Smooth muscle cell (in vitro differentiated cells): ENCODE measurements around the gene PTPRK. TPM values are rescaled to one million over a fixed set of nuclear protein-coding genes. Genes with fewer than 3 reads are reported as not detected.

Experiments
- DNase-seq: peaks from one replicate; lab custom pipeline; 2025; ENCODE audit not compliant: unreplicated experiment; lab: John Stamatoyannopoulos, UW
- H2AFZ ChIP-seq: fragments of 200-600 bp; sonication (generic); 2 replicates; pipeline ENCODE4 v1.6.0; 2016; ENCODE audit warnings: antibody characterized with exemption, low read depth, mild to moderate bottlenecking
- H3F3A ChIP-seq: fragments of 200-600 bp; sonication (generic); 2 replicates; pipeline ENCODE4 v1.6.0; 2017; ENCODE audit warnings: antibody characterized with exemption, low read depth
- H3K27ac ChIP-seq: fragments of 200-600 bp; sonication (generic); 2 replicates; pipeline ENCODE4 v1.5.1; 2016; ENCODE audit warnings: low read depth, mild to moderate bottlenecking
- H3K27me3 ChIP-seq: fragments of 200-600 bp; sonication (generic); 2 replicates; pipeline ENCODE4 v1.6.1; 2016; ENCODE audit warnings: low read depth, mild to moderate bottlenecking
- H3K36me3 ChIP-seq: fragments of 200-600 bp; sonication (generic); 2 replicates; pipeline ENCODE4 v1.5.1; 2016; ENCODE audit warnings: low read depth
- H3K4me1 ChIP-seq: fragments of 200-600 bp; sonication (generic); 2 replicates; pipeline ENCODE4 v1.5.1; 2016; ENCODE audit warnings: low read depth
- H3K4me2 ChIP-seq: fragments of 200-600 bp; sonication (generic); 2 replicates; pipeline ENCODE4 v1.6.0; 2016; ENCODE audit warnings: mild to moderate bottlenecking
- H3K4me3 ChIP-seq: fragments of 200-600 bp; sonication (generic); 2 replicates; pipeline ENCODE4 v1.5.1; 2016; ENCODE audit warnings: mild to moderate bottlenecking
- H3K79me2 ChIP-seq: fragments of 200-600 bp; sonication (generic); 2 replicates; pipeline ENCODE4 v1.6.0; 2016; ENCODE audit warnings: low read depth, mild to moderate bottlenecking
- H3K9ac ChIP-seq: fragments of 200-600 bp; sonication (generic); 2 replicates; pipeline ENCODE4 v1.6.0; 2016; ENCODE audit warnings: low read depth
- H3K9me3 ChIP-seq: fragments of 200-600 bp; sonication (generic); replicated peaks from 2 replicates; pipeline ENCODE4 v1.5.1; 2016; ENCODE audit warnings: low read depth
- H4K20me1 ChIP-seq: fragments of 200-600 bp; sonication (generic); 2 replicates; pipeline ENCODE4 v1.6.0; 2016; ENCODE audit warnings: low read depth
- WGBS: methylation state at CpG from one replicate; pipeline ENCODE4 v1.1.7; 2016; ENCODE audit warnings: low lambda C conversion rate; 5-methylcytosine and 5-hydroxymethylcytosine counted together
- polyA plus RNA-seq: library from polyadenylated mRNA; unstranded; fragments of >200 nt; fragmentation: Nextera tagmentation; extraction: Ambion mirVana; gene quantifications from 2 replicates; pipeline ENCODE4 v1.2.1, GENCODE V29; 2016
- total RNA-seq: library from RNA; depleted of rRNA; stranded (reverse); fragments of >200 nt; gene quantifications from 2 replicates; pipeline ENCODE4 v1.2.3, GENCODE V29; 2014
- TF ChIP-seq, protein P1 (sequence below): fragments of 200-600 bp; sonication (generic); IDR thresholded peaks from 2 replicates; pipeline ENCODE4 v1.5.1; 2017; ENCODE audit warnings: borderline replicate concordance, mild to moderate bottlenecking, antibody characterized with exemption; ENCODE audit not compliant: insufficient read depth, poor library complexity, severe bottlenecking

Gene PTPRK
- total and polyA plus RNA-seq, 2 experiments from 2014 or later, result 21.7 to 50.4 TPM

GRCh38 chr6:128259730-128260685 lies 260.4 kb downstream of the PTPRK start:
- TF ChIP-seq, protein P1, sequence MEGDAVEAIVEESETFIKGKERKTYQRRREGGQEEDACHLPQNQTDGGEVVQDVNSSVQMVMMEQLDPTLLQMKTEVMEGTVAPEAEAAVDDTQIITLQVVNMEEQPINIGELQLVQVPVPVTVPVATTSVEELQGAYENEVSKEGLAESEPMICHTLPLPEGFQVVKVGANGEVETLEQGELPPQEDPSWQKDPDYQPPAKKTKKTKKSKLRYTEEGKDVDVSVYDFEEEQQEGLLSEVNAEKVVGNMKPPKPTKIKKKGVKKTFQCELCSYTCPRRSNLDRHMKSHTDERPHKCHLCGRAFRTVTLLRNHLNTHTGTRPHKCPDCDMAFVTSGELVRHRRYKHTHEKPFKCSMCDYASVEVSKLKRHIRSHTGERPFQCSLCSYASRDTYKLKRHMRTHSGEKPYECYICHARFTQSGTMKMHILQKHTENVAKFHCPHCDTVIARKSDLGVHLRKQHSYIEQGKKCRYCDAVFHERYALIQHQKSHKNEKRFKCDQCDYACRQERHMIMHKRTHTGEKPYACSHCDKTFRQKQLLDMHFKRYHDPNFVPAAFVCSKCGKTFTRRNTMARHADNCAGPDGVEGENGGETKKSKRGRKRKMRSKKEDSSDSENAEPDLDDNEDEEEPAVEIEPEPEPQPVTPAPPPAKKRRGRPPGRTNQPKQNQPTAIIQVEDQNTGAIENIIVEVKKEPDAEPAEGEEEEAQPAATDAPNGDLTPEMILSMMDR, result no peak
- no peaks in the 10 kb centered on the region for H3K27me3 ChIP-seq
- peaks cover 6% of the 10 kb centered on the region for H4K20me1 ChIP-seq
- H2AFZ ChIP-seq, result no peak overlapping the region
- no peak for DNase-seq
- no peak overlapping the region for H3K4me2 ChIP-seq
- H3K36me3 ChIP-seq, result no peaks in the 10 kb centered on the region
- 95% methylated on average over 6 of the region's 6 CpGs for WGBS
- no peaks in the 10 kb centered on the region for H3K79me2 ChIP-seq
- H3K27ac ChIP-seq, result no peak overlapping the region
- no peaks in the 10 kb centered on the region for H3K4me1 ChIP-seq
- H3K9me3 ChIP-seq, result no peaks in the 10 kb centered on the region
- H3K9ac ChIP-seq, result no peak overlapping the region
- H3F3A ChIP-seq, result no peaks in the 10 kb centered on the region
- no peak overlapping the region for H3K4me3 ChIP-seq

DNA sequence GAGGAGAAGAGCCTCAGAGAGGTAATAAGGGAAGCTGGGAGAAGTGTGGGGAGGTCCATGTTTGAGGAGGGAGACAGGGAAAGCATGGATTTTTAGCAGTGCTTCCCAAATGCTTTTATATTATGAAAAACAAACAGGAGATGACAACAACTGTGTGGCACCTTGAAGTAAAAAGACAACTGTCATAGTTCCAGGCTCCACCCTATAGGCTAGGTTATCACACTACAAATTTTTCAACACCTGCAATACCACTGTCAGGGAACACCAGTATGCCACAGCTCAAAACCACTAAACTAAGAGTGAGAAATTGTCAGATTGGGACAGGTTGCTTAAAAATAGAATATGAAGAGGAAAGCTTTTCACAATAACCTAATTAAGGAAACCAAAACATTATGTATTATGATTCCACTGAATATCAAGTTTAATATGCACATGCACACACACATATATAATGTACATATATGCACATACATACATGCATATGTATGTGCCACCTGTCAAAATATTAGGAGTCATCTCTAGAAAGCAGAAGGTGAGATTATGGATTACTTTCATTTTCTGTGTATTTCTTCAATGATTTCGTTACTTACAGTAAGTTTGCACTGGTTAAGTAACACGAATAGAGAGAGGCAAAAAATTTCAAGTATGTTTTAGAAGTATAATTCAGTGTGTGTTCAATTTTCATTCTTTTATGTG lies 261.2 kb downstream of the PTPRK start:
- Histone ChIP-seq H3K27ac (no peak overlapping the region), H4K20me1 (peaks cover 6% of the 10 kb centered on the region), H3K79me2 (no peaks in the 10 kb centered on the region), H3K27me3 (no peaks in the 10 kb centered on the region), H2AFZ (no peak overlapping the region), H3K4me1 (no peaks in the 10 kb centered on the region), H3K4me2 (no peak overlapping the region), H3K9ac (no peak overlapping the region), H3K36me3 (no peaks in the 10 kb centered on the region), H3K9me3 (no peaks in the 10 kb centered on the region), H3F3A (no peaks in the 10 kb centered on the region), H3K4me3 (no peak overlapping the region)
- DNase-seq, result no peak
- 92% methylated on average over 2 of the region's 2 CpGs for WGBS
- TF ChIP-seq, protein P1, result no peak

- Histone ChIP-seq H3K4me3 (no peak overlapping the region), H3K4me2 (no peak overlapping the region), H3K4me1 (no peaks in the 10 kb centered on the region), H3K9me3 (no peaks in the 10 kb centered on the region), H3K79me2 (peaks cover 3% of the 10 kb centered on the region), H3K36me3 (no peaks in the 10 kb centered on the region), H3F3A (no peaks in the 10 kb centered on the region), H3K27ac (no peak overlapping the region), H3K9ac (no peak overlapping the region), H4K20me1 (peaks cover 4% of the 10 kb centered on the region), H3K27me3 (no peaks in the 10 kb centered on the region), H2AFZ (no peak overlapping the region)
- no peak for DNase-seq
- 98% methylated on average over 5 of the region's 5 CpGs for WGBS
- TF ChIP-seq, protein P1, result no peak
Measured at GRCh38 chr6:128256095-128256494, 264.3 kb downstream of the PTPRK start.
